ENCODE results near the gene MTHFR.

Gene MTHFR

DNA sequence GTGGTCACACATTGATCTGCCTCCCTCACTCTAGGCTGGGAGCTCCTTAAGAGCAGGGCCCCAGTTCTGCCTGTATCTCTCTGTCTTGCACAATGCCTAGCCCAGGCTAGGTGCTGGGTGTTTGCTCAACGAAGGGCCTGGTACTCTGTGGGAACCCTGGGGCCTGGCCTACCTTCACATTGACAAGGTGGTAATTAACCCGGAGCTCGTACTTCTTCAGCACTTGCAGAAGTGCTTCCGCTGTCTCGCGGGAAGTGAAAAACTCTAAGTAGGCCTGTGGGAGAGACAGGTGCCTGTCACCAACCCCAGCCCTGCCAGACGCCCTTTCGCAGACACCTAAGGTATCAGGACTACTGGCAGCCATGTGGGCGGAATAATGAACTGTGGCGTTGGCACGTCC is 13.7 kb downstream of the MTHFR start:
- TF ChIP-seq, protein P1, sequence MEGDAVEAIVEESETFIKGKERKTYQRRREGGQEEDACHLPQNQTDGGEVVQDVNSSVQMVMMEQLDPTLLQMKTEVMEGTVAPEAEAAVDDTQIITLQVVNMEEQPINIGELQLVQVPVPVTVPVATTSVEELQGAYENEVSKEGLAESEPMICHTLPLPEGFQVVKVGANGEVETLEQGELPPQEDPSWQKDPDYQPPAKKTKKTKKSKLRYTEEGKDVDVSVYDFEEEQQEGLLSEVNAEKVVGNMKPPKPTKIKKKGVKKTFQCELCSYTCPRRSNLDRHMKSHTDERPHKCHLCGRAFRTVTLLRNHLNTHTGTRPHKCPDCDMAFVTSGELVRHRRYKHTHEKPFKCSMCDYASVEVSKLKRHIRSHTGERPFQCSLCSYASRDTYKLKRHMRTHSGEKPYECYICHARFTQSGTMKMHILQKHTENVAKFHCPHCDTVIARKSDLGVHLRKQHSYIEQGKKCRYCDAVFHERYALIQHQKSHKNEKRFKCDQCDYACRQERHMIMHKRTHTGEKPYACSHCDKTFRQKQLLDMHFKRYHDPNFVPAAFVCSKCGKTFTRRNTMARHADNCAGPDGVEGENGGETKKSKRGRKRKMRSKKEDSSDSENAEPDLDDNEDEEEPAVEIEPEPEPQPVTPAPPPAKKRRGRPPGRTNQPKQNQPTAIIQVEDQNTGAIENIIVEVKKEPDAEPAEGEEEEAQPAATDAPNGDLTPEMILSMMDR (IDR thresholded peaks at IDR 0.05; ENCODE audit: unreplicated experiment in 3 of 3): no peak
- no peaks in the 10 kb centered on the region for H3K9me3 Mint-ChIP-seq
- H3K4me1 Mint-ChIP-seq: peaks cover 54% of the 10 kb centered on the region
- no peak overlapping the region for H3K4me3 Mint-ChIP-seq
- H3K27ac Mint-ChIP-seq: peak overlapping the region in 1 of 3 experiments; percentile 8
- H3K27me3 Mint-ChIP-seq (ENCODE audit: low read depth): no peaks in the 10 kb centered on the region
- H3K36me3 Mint-ChIP-seq (ENCODE audit: low read depth): peaks cover 45% of the 10 kb centered on the region

DNA sequence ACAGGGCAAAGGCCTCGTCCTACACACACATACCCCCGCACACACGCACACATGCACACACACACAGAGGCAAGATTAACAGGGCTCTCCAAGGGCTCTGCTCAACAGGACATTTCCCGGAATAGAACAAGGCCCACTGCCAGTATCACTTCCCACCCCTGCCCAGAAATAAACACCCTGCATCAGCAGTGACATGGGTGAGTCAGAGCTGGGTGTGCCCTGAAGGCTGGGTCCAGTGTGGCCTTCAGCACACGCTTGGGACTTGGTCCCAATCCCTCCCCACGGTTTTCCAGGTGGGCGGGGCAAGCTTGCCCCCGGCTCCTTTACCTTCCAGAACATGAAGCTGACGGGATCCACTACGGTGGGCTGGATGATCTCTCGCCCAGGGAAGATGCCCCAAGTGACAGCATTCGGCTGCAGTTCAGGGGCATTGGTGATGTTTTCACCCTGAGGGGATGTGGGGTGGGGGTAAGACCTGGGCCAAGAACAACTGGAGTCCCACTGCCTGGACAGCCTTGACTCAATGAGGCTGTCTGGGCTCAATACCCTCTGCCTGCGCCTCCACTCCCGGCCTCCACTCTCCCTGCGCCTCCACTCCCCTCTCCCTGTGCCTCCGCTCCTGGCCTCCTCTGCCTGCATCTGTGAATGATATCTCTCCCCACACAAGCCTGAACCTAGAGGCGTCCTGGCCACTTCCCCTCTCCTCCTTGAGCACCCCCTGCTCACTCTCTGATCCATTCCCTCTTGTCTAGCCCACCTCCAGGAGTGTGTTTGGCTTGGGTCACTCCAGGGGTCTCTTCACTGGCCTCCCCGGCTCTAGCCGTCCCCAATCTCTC is 14.7 kb downstream of the MTHFR start:
- Mint-ChIP-seq H3K27me3 (ENCODE audit: low read depth) (no peaks in the 10 kb centered on the region), H3K4me1 (peaks cover 55% of the 10 kb centered on the region), H3K36me3 (ENCODE audit: low read depth) (peaks cover 41% of the 10 kb centered on the region), H3K27ac (peak overlapping the region in 2 of 3 experiments; percentile 26 to 37), H3K9me3 (no peaks in the 10 kb centered on the region), H3K4me3 (peak overlapping the region in 1 of 3 experiments; percentile 29)
- TF ChIP-seq, protein P1 (IDR thresholded peaks at IDR 0.05; ENCODE audit: unreplicated experiment in 3 of 3): no peak

DNA sequence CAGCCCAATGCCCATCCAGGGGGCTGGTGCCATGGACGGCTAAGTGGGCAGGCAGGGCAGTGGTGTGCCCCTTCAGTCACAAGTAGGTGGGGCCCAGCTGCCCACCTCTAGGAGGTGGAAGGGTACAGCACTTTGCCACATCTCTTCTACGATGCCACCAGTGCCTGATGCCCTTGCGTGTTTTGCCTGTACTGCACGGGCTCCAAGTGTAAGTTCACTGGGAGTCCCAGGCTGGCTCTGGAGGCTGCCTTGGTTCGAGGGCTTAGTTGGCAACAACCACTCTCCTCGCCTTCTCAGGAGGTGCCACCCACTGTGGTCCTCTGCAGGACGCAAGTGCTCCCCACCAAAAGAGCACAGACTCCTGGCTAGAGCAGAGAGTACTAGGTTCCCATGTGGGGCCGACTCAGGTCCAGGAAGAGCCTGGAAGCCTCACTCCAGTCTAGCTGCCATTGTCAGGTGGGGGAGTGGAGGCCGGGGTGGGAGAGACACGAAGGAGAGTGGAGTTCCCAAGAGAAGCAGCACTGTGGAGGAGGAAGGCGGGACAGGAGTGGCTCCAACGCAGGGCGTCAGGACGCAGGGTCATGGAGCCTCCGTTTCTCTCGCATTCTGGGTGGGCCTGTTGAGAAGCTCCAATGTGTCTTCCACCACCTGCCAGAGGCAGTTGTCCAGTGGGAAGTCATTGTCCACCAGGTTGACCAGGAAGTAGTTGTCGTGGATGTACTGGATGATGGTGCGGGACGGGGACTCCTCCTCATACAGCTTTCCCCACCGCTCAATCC is 15.5 kb downstream of the MTHFR start:
- TF ChIP-seq, protein P1 (IDR thresholded peaks at IDR 0.05; ENCODE audit: unreplicated experiment in 3 of 3): no peak
- no peaks in the 10 kb centered on the region for H3K9me3 Mint-ChIP-seq
- H3K27me3 Mint-ChIP-seq (ENCODE audit: low read depth): no peaks in the 10 kb centered on the region
- H3K4me3 Mint-ChIP-seq: peak overlapping the region in 1 of 3 experiments; percentile 29
- H3K4me1 Mint-ChIP-seq: peaks cover 48% of the 10 kb centered on the region
- H3K36me3 Mint-ChIP-seq (ENCODE audit: low read depth): peaks cover 33% of the 10 kb centered on the region
- peak overlapping the region in 2 of 3 experiments; percentile 26 to 37 for H3K27ac Mint-ChIP-seq

DNA sequence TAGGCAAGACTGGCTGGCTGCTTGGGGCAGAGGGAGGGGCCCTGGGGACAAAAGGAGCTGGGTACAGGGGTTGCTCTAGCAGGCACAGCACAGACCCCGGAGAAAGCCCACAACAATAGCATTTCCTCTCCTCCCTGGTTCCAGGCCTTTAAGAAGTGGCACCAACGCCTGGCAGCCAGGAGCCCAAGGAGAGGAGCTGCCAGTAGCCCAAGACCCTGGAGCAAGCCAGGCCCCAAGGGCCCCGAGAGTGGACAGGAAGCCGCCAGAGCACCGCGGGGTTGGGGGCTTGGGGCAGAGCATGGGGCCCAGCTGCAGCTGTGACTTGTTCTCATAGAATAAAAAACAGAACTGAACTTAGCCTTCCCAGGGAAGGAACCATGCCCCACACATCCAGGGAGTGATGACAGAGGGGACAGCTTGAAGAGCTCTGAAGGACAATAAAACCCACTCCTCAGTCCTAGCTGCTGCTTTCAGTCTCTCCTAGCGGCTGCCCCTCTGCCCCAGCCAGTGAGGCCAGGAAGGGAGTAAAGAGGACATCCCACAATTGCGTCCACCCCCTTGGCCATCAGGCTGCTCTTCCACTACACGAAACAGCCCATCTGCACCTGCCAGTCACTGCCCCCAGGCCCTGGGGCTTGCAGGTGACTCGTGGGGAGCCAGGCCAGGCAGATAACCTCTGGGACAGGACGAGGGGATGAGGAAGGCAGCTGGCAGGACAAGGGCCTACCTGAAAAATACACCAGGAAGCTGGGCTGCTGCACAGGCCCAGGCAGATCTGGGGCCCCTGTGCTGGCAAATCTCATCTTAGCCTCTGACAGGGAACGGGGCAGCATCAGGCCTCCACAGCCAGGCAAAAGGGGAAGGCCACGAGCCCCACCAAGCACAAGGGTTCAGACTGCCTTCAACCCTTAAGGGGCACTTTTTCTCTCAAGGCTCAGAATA is 16.4 kb downstream of the MTHFR start:
- Mint-ChIP-seq H3K4me3 (no peak overlapping the region), H3K27me3 (ENCODE audit: low read depth) (no peaks in the 10 kb centered on the region), H3K36me3 (ENCODE audit: low read depth) (peaks cover 24% of the 10 kb centered on the region), H3K27ac (peak overlapping the region in 1 of 3 experiments; percentile 76), H3K9me3 (no peaks in the 10 kb centered on the region), H3K4me1 (peaks cover 44% of the 10 kb centered on the region)
- TF ChIP-seq, protein P1 (IDR thresholded peaks at IDR 0.05; ENCODE audit: unreplicated experiment in 3 of 3): no peak

DNA sequence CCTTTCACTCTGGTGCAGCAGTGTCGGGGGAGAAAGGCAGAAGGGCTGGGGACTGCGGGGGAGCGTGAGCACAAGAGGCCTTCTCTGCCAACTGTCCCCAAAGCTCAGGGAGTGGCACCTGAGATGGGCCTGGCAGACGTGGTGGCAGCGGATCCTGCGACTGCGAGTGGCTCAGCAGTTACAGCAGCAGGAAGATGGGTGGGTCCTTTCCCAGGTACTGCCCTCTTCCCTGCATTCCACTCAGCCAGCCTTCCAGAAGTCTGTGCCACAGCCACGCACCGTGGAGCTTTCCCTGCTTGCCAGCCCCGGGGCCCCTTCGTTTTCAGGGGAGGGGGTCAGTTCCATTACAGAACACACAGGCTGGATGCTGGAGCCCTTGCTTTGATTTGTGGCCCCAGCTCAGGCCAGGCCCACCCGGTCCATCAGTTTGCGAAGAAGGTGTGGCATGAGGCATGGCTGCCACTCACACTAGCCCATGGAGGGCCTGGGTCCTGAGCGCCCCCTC is 17.2 kb downstream of the MTHFR start:
- Mint-ChIP-seq H3K4me1 (peaks cover 44% of the 10 kb centered on the region), H3K36me3 (ENCODE audit: low read depth) (peaks cover 22% of the 10 kb centered on the region), H3K27ac (no peak overlapping the region), H3K27me3 (ENCODE audit: low read depth) (no peaks in the 10 kb centered on the region), H3K4me3 (peak overlapping the region in 1 of 3 experiments; percentile 17), H3K9me3 (no peaks in the 10 kb centered on the region)
- TF ChIP-seq, protein P1 (IDR thresholded peaks at IDR 0.05; ENCODE audit: unreplicated experiment in 3 of 3): no peak

Measured in nephron (organoid).